MCF 10A (cell line): ENCODE results near the gene MDFIC. TPM values are rescaled to one million over a fixed set of nuclear protein-coding genes. Genes with fewer than 3 reads are reported as not detected.

Experiments
- BruUV-seq: library from RNA; stranded (reverse); fragments of 400-500 nt; replicated peaks from 2 replicates; lab custom pipeline; 2021; lab: Mats Ljungman, UMichigan
- CTCF ChIA-PET: fragments of 300-600 bp; sonication (Branson Sonifier 250); formaldehyde crosslinking; extraction: SDS; loops from one replicate; lab custom pipeline; 2021; ENCODE audit warnings: antibody characterized with exemption, inconsistent platforms; lab: Yijun Ruan, JAX
- POLR2A ChIA-PET: fragments of 300-600, 350-650 bp; sonication (Branson Sonifier 250); formaldehyde crosslinking; extraction: SDS; loops from one replicate; lab custom pipeline; 2020; ENCODE audit warnings: antibody characterized with exemption, inconsistent platforms; lab: Yijun Ruan, JAX
- DNase-seq: peaks from one replicate; pipeline ENCODE4 v3.0.0-alpha.2; 2018; ENCODE audit not compliant: unreplicated experiment
- H3K27ac Mint-ChIP-seq: one replicate; pipeline ENCODE4 v1.8.0; 2022; ENCODE audit warnings: mild to moderate bottlenecking, low read depth, mixed read lengths; ENCODE audit not compliant: unreplicated experiment
- H3K27me3 Mint-ChIP-seq: one replicate; pipeline ENCODE4 v1.8.0; 2022; ENCODE audit warnings: mixed read lengths; ENCODE audit not compliant: insufficient read depth, unreplicated experiment
- H3K36me3 Mint-ChIP-seq: one replicate; pipeline ENCODE4 v1.8.0; 2022; ENCODE audit warnings: mild to moderate bottlenecking, moderate library complexity, mixed read lengths; ENCODE audit not compliant: insufficient read depth, unreplicated experiment
- H3K4me1 Mint-ChIP-seq: one replicate; pipeline ENCODE4 v1.8.0; 2022; ENCODE audit warnings: mixed read lengths; ENCODE audit not compliant: insufficient read depth, unreplicated experiment
- H3K4me3 Mint-ChIP-seq: one replicate; pipeline ENCODE4 v1.8.0; 2022; ENCODE audit warnings: mild to moderate bottlenecking, moderate library complexity, mixed read lengths; ENCODE audit not compliant: unreplicated experiment
- H3K9me3 Mint-ChIP-seq: one replicate; pipeline ENCODE4 v1.8.0; 2022; ENCODE audit warnings: mixed read lengths; ENCODE audit not compliant: unreplicated experiment
- intact Hi-C: fragments of 100-400 bp; cut with micrococcal nuclease; formaldehyde crosslinking; loops from 2 replicates; pipeline ENCODE4 v1.14.1; 2022
- total RNA-seq: library from RNA; stranded (reverse); gene quantifications from 2 replicates; pipeline ENCODE4 v1.2.3, GENCODE V29; 2022
- TF ChIP-seq, protein P1 (sequence below): fragments of 200-600 bp; IDR thresholded peaks from one replicate; pipeline ENCODE4 v1.8.0; 2022; ENCODE audit warnings: antibody characterized with exemption, mild to moderate bottlenecking; ENCODE audit not compliant: unreplicated experiment

The MDFIC gene
- total RNA-seq, 1 experiment from 2014 or later, result 7.8 TPM

DNA sequence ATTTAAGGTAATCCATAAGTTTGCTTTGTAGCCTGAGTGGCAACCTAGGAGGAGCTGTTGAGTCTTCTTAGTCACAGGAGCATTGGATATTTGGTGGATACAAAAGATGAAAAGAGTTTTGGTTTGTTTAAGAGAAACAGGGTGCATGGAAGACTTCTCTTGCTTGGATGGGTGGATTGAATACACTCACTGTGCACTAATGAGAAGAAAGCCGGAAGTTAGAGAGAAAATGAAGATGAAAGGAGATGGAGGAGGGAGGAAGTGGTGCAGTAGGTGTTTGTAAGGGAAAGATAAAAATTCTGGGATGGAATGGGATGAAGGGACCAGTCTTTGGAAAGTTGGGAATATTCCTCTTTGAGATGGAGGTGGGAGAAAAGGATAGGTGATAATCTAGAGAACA, 7.7 kb downstream of the MDFIC start:
- no TSS peak for BruUV-seq
- POLR2A ChIA-PET, result no interaction called here
- no peak overlapping the region for H3K27ac Mint-ChIP-seq
- intact Hi-C loops, result no loop called here
- TF ChIP-seq, protein P1, sequence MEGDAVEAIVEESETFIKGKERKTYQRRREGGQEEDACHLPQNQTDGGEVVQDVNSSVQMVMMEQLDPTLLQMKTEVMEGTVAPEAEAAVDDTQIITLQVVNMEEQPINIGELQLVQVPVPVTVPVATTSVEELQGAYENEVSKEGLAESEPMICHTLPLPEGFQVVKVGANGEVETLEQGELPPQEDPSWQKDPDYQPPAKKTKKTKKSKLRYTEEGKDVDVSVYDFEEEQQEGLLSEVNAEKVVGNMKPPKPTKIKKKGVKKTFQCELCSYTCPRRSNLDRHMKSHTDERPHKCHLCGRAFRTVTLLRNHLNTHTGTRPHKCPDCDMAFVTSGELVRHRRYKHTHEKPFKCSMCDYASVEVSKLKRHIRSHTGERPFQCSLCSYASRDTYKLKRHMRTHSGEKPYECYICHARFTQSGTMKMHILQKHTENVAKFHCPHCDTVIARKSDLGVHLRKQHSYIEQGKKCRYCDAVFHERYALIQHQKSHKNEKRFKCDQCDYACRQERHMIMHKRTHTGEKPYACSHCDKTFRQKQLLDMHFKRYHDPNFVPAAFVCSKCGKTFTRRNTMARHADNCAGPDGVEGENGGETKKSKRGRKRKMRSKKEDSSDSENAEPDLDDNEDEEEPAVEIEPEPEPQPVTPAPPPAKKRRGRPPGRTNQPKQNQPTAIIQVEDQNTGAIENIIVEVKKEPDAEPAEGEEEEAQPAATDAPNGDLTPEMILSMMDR, result no peak
- H3K4me1 Mint-ChIP-seq, result peaks cover 11% of the 10 kb centered on the region
- CTCF ChIA-PET, result interaction anchor here (0.8 kb wide), 1 partner anchor 13 kb away, joined by 3 read pairs; no protein-coding TSS in a partner anchor
- H3K9me3 Mint-ChIP-seq, result no peaks in the 10 kb centered on the region
- no peak overlapping the region for H3K4me3 Mint-ChIP-seq
- no peak for DNase-seq
- no peaks in the 10 kb centered on the region for H3K36me3 Mint-ChIP-seq
- H3K27me3 Mint-ChIP-seq, result no peaks in the 10 kb centered on the region

DNA sequence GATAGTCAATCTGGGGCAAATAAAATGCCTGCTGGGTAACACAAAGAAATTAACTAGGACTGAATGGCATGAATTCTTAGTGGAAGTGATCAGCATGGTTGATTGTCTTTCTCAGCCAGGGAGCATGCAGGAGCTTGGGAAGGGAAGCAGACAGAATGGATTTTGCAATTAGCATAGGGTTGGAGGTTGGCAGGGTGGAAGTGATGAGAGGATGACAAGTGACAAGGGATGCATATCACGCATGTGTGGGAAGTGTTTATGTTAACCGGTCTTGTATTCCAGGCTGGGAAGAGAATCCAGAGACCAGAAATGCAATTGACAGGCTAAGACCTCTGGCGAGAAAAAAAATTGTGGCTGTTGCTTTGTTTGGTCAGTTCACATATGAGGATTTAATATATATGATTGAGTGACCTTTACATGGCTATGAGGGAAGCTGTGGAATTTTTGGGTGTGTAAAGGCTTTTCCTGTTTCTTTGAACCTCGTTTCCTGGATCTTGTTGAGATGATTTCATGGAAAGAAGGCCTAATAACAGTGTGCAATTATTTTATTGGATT, 8.3 kb downstream of the MDFIC start:
- BruUV-seq, result no TSS peak
- Mint-ChIP-seq H3K9me3 (no peaks in the 10 kb centered on the region), H3K36me3 (no peaks in the 10 kb centered on the region), H3K4me3 (no peak overlapping the region), H3K27ac (no peak overlapping the region), H3K27me3 (no peaks in the 10 kb centered on the region), H3K4me1 (peaks cover 11% of the 10 kb centered on the region)
- ChIA-PET CTCF (interaction anchor here (0.8 kb wide), 2 partner anchors 12 to 16 kb away, joined by 3 read pairs; no protein-coding TSS in a partner anchor), POLR2A (no interaction called here)
- intact Hi-C loops, result no loop called here
- TF ChIP-seq, protein P1, result no peak
- DNase-seq, result no peak

DNA sequence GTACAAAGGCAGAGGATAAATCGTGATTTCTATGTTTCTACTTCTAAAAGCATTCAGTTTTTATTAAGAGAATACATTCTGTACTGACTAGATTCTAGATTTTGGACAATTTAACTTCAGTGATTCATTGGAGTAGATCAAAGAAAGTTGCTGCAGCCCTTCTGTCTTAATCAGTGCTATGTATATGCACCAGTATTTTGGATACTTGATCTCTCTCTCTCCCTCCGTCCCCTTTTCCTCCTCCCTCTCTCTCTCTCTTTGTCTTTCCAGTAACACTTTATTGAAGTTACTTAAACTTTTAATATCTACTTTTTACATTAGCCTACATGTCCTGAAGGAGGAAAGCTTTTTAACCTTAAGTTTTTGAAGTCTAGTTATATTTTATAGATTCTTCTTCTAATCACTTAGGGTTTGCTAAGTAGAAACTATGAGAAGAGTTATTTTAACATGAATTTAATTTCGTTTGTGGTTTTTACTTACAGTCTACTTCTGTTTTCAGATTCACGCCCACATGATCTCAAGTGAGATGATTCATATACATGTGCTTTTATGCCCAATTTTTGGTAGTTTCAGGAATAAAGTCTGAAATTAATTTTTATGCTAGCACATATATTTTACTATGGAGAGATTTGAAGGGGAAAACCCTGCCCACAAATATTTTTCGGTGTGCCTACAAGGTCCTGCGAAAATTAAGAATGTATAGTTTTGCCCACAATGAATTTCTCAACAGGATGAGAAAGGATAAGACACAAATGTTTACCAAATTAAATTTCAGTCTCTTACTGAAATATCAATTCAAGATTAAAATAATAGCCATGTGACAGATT, 9.1 kb downstream of the MDFIC start:
- no peaks in the 10 kb centered on the region for H3K27me3 Mint-ChIP-seq
- peak overlapping the region; percentile 66 for H3K27ac Mint-ChIP-seq
- TF ChIP-seq, protein P1, result no peak
- no peak overlapping the region for H3K4me3 Mint-ChIP-seq
- no peaks in the 10 kb centered on the region for H3K9me3 Mint-ChIP-seq
- BruUV-seq, result no TSS peak
- CTCF ChIA-PET, result interaction anchor here (0.7 to 0.8 kb wide), 2 partner anchors 16 to 193 kb away, joined by 3 read pairs; no protein-coding TSS in a partner anchor
- DNase-seq, result peak; percentile 12
- POLR2A ChIA-PET, result no interaction called here
- intact Hi-C loops, result no loop called here
- H3K36me3 Mint-ChIP-seq, result no peaks in the 10 kb centered on the region
- H3K4me1 Mint-ChIP-seq, result peaks cover 11% of the 10 kb centered on the region

DNA sequence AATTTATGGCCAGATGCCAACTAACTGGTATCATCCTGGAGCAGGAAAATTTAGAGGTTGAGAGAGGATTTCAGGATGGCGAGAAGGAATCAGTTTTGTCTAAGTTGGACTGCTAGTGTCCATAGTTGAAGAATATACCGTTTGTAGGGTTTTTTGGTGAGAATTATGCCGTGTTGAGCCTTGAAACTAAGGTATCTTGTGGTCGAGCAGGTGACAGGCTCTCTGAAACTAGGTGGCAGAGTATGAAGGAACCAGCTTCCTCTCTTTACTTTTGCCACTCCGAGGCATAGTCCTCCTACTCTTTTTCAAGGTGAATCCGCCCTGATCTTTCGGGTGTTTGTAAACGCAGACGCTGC, 9.7 kb downstream of the MDFIC start:
- Mint-ChIP-seq H3K36me3 (no peaks in the 10 kb centered on the region), H3K27me3 (no peaks in the 10 kb centered on the region), H3K9me3 (no peaks in the 10 kb centered on the region), H3K27ac (peak overlapping the region; percentile 66), H3K4me3 (no peak overlapping the region), H3K4me1 (peaks cover 11% of the 10 kb centered on the region)
- ChIA-PET CTCF (interaction anchor here (0.7 kb wide), 1 partner anchor 194 kb away, joined by 3 read pairs; no protein-coding TSS in a partner anchor), POLR2A (interaction anchor here (2.3 kb wide), 1 partner anchor 8 kb away, joined by 9 read pairs; no protein-coding TSS in a partner anchor)
- BruUV-seq, result no TSS peak
- no peak for DNase-seq
- TF ChIP-seq, protein P1, result no peak
- intact Hi-C loops, result no loop called here
